HCT116 (cell line): ENCODE results near the gene ZFHX3. TPM values are rescaled to one million over a fixed set of nuclear protein-coding genes. Genes with fewer than 3 reads are reported as not detected.

Experiments
- ATAC-seq: fragments of 200-7000 bp; cut with Tn5 transposase; 2 replicates; pipeline ENCODE4 v1.9.1; 2020; ENCODE audit warnings: mild to moderate bottlenecking, moderate library complexity
- BruUV-seq: library from RNA; stranded (reverse); fragments of 400-500 nt; replicated peaks from 2 replicates; lab custom pipeline; 2021; lab: Mats Ljungman, UMichigan
- CTCF ChIA-PET: fragments of 300-600 bp; sonication (Branson Sonifier 250); formaldehyde crosslinking; loops from one replicate; lab custom pipeline; 2021; ENCODE audit warnings: antibody characterized with exemption; lab: Charles Lee
- POLR2A ChIA-PET: fragments of 300-600, 350-600 bp; sonication (Branson Sonifier 250); formaldehyde crosslinking; loops from one replicate; lab custom pipeline; 2021; ENCODE audit warnings: antibody characterized with exemption; lab: Charles Lee
- RAD21 ChIA-PET, 2 experiments: fragments of 300-600 bp; sonication (Branson Sonifier 250); formaldehyde crosslinking; loops; one replicate each; lab custom pipeline; 2023; ENCODE audit warnings: low total read pairs in 2 of 2; ENCODE audit not compliant: uncharacterized antibody in 2 of 2, unreplicated experiment in 2 of 2, low non-redundant PET in 1 of 2; lab: Charles Lee
- DNase-seq: peaks from one replicate; pipeline ENCODE4 v3.0.0-alpha.2; 2010; ENCODE audit warnings: low read depth, low spot score
- H2AFZ ChIP-seq: fragments of 200-600 bp; shearing (Covaris generic), sonication (generic); 2 replicates; pipeline ENCODE4 v1.6.1; 2017; ENCODE audit warnings: low read depth, mixed run types, mixed read lengths, antibody characterized with exemption, low read length; ENCODE audit not compliant: poor library complexity, severe bottlenecking
- H3K27ac ChIP-seq: 2 replicates; pipeline ENCODE4 v1.5.1; 2012; ENCODE audit warnings: low read depth, low read length
- H3K27me3 ChIP-seq: fragments of 200-600 bp; sonication (generic); 2 replicates; pipeline ENCODE4 v1.6.1; 2016; ENCODE audit warnings: mixed run types, low read length, mixed read lengths; ENCODE audit not compliant: insufficient read depth
- H3K36me3 ChIP-seq, 2 experiments: fragments of 200-500 bp in 1 of 2; fragments of 200-600 bp in 1 of 2; sonication (Bioruptor generic) in 1 of 2; sonication (generic) in 1 of 2; 2 replicates each; pipeline versions ENCODE4 v1.5.1 to v1.6.1; 2014 to 2016; ENCODE audit warnings: low read length in 2 of 2, inconsistent platforms in 1 of 2, mixed read lengths in 1 of 2, mixed run types in 1 of 2; ENCODE audit not compliant: insufficient read depth in 2 of 2, control insufficient read depth in 1 of 2
- H3K4me1 ChIP-seq, 2 experiments: fragments of 200-600 bp in 1 of 2; sonication (generic) in 1 of 2; 2 replicates each; pipeline versions ENCODE4 v1.5.1 to v1.6.1; 2012 to 2017; ENCODE audit warnings: low read length in 2 of 2, inconsistent platforms in 1 of 2, mild to moderate bottlenecking in 1 of 2, mixed read lengths in 1 of 2, mixed run types in 1 of 2, moderate library complexity in 1 of 2; ENCODE audit not compliant: insufficient read depth in 2 of 2, control insufficient read depth in 1 of 2
- H3K4me2 ChIP-seq: fragments of 200-600 bp; sonication (generic); 2 replicates; pipeline ENCODE4 v1.6.1; 2017; ENCODE audit warnings: mixed run types, low read length, mixed read lengths
- H3K4me3 ChIP-seq, 2 experiments: fragments of 200-600 bp in 1 of 2; sonication (generic) in 1 of 2; replicated peaks in 1 of 2; 2 replicates each; pipeline ENCODE4 v1.5.1; 2011 to 2016; ENCODE audit warnings: low read length in 2 of 2, control low read depth in 1 of 2, low read depth in 1 of 2, mild to moderate bottlenecking in 1 of 2, mixed read lengths in 1 of 2, mixed run types in 1 of 2
- H3K79me2 ChIP-seq: fragments of 200-600 bp; sonication (generic); 2 replicates; pipeline ENCODE4 v1.6.1; 2017; ENCODE audit warnings: mild to moderate bottlenecking, mixed run types, low read length, moderate library complexity, mixed read lengths; ENCODE audit not compliant: insufficient read depth
- H3K9ac ChIP-seq: fragments of 200-600 bp; sonication (generic); 2 replicates; pipeline ENCODE4 v1.6.1; 2016; ENCODE audit warnings: low read length, mixed read lengths
- H3K9me2 ChIP-seq: fragments of 200-600 bp; sonication (generic), shearing (Covaris generic); 2 replicates; pipeline ENCODE4 v1.6.1; 2017; ENCODE audit warnings: mixed run types, mild to moderate bottlenecking, moderate library complexity; ENCODE audit not compliant: insufficient read depth
- H3K9me3 ChIP-seq, 2 experiments: fragments of 200-500 bp in 1 of 2; fragments of 200-600 bp in 1 of 2; sonication (Bioruptor generic) in 1 of 2; sonication (generic) in 1 of 2; 2 replicates each; pipeline ENCODE4 v1.6.1; 2014 to 2017; ENCODE audit warnings: low read length in 2 of 2, mixed read lengths in 2 of 2, inconsistent platforms in 1 of 2, low read depth in 1 of 2, mild to moderate bottlenecking in 1 of 2, mixed run types in 1 of 2, moderate library complexity in 1 of 2; ENCODE audit not compliant: control insufficient read depth in 1 of 2, insufficient read depth in 1 of 2
- H4K20me1 ChIP-seq: fragments of 200-600 bp; sonication (generic), shearing (Covaris generic); 2 replicates; pipeline ENCODE4 v1.6.1; 2017; ENCODE audit warnings: mixed run types, mild to moderate bottlenecking, moderate library complexity; ENCODE audit not compliant: insufficient read depth
- CEBPB ChIP-seq: IDR thresholded peaks from 2 replicates; pipeline ENCODE4 v1.6.1; 2012; ENCODE audit warnings: low read depth
- CTCF ChIP-seq, 3 experiments: fragments of 200-600 bp in 1 of 3; sonication (generic) in 1 of 3; IDR thresholded peaks in 2 of 3; conservative IDR thresholded peaks in 1 of 3; 2 replicates each; pipeline ENCODE4 v1.5.1; 2012 to 2017; ENCODE audit warnings: low read depth in 2 of 3, low read length in 2 of 3, antibody characterized with exemption in 1 of 3, borderline replicate concordance in 1 of 3, control low read depth in 1 of 3, mild to moderate bottlenecking in 1 of 3, mixed read lengths in 1 of 3, mixed run types in 1 of 3, moderate library complexity in 1 of 3; ENCODE audit not compliant: insufficient read depth in 1 of 3
- JUND ChIP-seq: IDR thresholded peaks from 2 replicates; pipeline ENCODE4 v1.6.1; 2012
- REST ChIP-seq: IDR thresholded peaks from 2 replicates; pipeline ENCODE4 v1.6.1; 2012; ENCODE audit warnings: low read depth
- SIN3A ChIP-seq: IDR thresholded peaks from 2 replicates; pipeline ENCODE4 v1.6.1; 2012; ENCODE audit warnings: low read depth
- SP1 ChIP-seq: IDR thresholded peaks from 2 replicates; pipeline ENCODE4 v1.6.1; 2012; ENCODE audit warnings: low read depth
- SRF ChIP-seq: IDR thresholded peaks from 2 replicates; pipeline ENCODE4 v1.6.1; 2012; ENCODE audit warnings: low read depth
- TCF7L2 ChIP-seq: IDR thresholded peaks from 2 replicates; pipeline ENCODE4 v1.7.0; 2011; ENCODE audit warnings: borderline replicate concordance, inconsistent platforms; ENCODE audit not compliant: insufficient read depth, insufficient read length; ENCODE audit errors: extremely low read depth
- YY1 ChIP-seq: IDR thresholded peaks from 2 replicates; pipeline ENCODE4 v1.6.1; 2011; ENCODE audit warnings: low read length, low read depth, moderate library complexity, mild to moderate bottlenecking; ENCODE audit not compliant: insufficient replicate concordance; ENCODE audit errors: extremely low read depth
- ZFX ChIP-seq: fragments of 450-650 bp; IDR thresholded peaks from 2 replicates; pipeline ENCODE4 v1.6.1; 2017
- intact Hi-C: fragments of 100-400 bp; cut with micrococcal nuclease; formaldehyde crosslinking; loops from 2 replicates; pipeline ENCODE4 v1.10.0; 2022
- total RNA-seq: library from RNA; stranded (reverse); gene quantifications from one replicate; pipeline ENCODE4 v1.2.1, GENCODE V29; 2021; ENCODE audit not compliant: unreplicated experiment

ZFHX3 gene
- total RNA-seq, 1 experiment from 2014 or later, result 6.3 TPM

- ChIA-PET RAD21 (no interaction called here), POLR2A (no interaction called here), CTCF (no interaction called here)
- H3K9me2 ChIP-seq, result no peaks in the 10 kb centered on the region
- no peak overlapping the region for H3K9ac ChIP-seq
- no peak overlapping the region for H3K4me3 ChIP-seq
- no peak overlapping the region for H2AFZ ChIP-seq
- intact Hi-C loops, result no loop called here
- no peak overlapping the region for H3K27ac ChIP-seq
- ATAC-seq, result no peak
- no peaks in the 10 kb centered on the region for H4K20me1 ChIP-seq
- no peaks in the 10 kb centered on the region for H3K27me3 ChIP-seq
- no peaks in the 10 kb centered on the region for H3K36me3 ChIP-seq
- no peaks in the 10 kb centered on the region for H3K4me1 ChIP-seq
- H3K9me3 ChIP-seq, result peaks cover 0 to 7% of the 10 kb centered on the region in 2 experiments; a peak in 2 of 4 replicates
- TF ChIP-seq REST (no peak), SP1 (no peak), CEBPB (no peak), JUND (no peak), SRF (no peak), YY1 (no peak), TCF7L2 (no peak), SIN3A (no peak), ZFX (no peak), CTCF (IDR thresholded peaks at IDR 0.05 in 2 of 3, conservative IDR thresholded peaks at IDR 0.05 in 1 of 3; ENCODE audit: borderline replicate concordance in 1 of 3, insufficient read depth in 1 of 3, low read depth in 2 of 3, low read length in 2 of 3) (no peak)
- TF ChIP-seq, all 23 proteins: peak for 0
- BruUV-seq, result no TSS peak
- Histone ChIP-seq H3K79me2 (no peaks in the 10 kb centered on the region), H3K4me2 (no peak overlapping the region)
- DNase-seq, result no peak
These were observed 287.3 kb downstream of the ZFHX3 start for GRCh38 chr16:72760581-72760980.
